HG02759 (cell line): ENCODE results near the gene SEMA6A.
"Not testable (repeated sequence)": the region's sequence is repeated elsewhere in the genome, so short reads cannot be mapped to it uniquely, and the experiment has no call there.

Experiments
- ATAC-seq: cut with Tn5 transposase; IDR thresholded peaks from one replicate; pipeline ENCODE4 v1.9.1; 2021; ENCODE audit warnings: mild to moderate bottlenecking, moderate library complexity; ENCODE audit not compliant: unreplicated experiment

SEMA6A gene

DNA sequence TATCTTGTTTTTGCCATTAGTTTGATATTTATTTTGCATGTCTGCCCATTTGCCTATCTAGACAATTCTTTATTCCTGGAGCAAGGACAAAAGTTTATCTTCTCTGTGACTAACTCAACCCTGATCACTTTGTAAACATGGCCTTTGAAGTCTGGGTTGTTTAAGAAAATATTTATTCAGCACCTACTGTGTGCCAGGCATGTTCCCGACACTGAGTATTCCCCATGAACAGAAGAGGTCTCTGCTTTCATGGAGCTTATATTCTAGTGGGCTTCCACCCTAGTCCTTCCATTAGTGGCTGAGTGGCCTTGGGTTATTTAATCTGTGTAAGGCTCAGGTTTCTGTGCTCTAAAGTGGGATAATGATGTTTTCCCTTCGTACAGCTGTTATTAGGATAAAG lies 49.7 kb downstream of the SEMA6A start:
- no peak for ATAC-seq

DNA sequence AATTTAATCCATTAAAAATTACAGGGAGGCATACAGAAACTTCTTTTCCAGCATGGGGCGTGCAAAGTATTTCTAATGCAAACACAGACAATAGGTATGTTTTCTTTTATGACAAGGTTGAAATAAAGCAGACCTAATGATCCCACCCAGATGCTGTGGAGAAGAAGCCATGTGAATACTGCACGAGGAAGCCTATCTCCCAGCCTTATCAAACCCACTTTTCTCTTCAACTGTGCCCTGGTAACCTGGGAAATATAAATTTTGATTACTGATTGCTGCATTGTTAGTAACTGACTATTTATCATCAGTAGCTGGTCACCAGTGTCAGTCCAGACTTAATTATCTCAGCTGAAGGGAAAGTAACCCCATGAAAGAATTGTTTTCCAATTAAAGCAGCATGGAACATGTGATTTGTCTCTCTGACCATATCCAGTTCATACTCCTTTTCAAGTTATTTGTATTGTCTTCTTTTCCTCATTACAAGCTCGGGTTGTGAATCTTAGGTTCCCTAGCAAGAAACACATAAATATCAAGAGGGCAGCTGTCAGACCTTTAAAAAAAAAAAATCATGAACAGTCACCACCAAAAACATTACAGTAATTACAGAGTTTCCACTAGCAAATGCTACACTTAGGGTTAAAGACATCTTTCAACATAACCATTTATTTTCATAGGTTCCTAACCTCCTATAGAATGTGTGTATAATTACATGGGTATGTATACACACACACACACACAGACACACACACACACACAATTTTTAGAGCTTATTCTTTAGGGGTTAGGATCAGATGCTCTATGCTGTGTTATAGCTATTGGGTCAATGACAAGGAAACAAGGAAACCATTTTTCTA lies 50.3 kb downstream of the SEMA6A start:
- no peak for ATAC-seq

DNA sequence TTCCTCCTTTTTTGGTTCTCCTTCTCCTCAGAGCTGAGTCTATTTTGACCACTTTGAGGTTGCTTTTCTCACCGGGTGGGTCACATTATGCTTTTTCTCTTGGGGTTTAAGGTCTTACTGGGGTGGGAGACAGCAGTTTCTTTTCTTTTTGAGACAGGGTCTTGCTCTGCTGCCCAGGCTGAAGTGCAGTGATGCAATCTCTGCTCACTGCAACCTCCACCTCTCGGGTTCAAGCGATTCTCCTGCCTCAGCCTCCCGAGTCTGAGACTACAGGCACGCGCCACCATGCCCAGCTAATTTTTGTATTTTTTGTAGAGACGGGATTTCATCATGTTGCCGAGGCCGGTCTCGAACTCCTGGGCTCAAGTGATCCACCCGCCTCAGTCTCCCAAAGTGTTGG lies 51.4 kb downstream of the SEMA6A start:
- not testable (repeated sequence) for ATAC-seq

DNA sequence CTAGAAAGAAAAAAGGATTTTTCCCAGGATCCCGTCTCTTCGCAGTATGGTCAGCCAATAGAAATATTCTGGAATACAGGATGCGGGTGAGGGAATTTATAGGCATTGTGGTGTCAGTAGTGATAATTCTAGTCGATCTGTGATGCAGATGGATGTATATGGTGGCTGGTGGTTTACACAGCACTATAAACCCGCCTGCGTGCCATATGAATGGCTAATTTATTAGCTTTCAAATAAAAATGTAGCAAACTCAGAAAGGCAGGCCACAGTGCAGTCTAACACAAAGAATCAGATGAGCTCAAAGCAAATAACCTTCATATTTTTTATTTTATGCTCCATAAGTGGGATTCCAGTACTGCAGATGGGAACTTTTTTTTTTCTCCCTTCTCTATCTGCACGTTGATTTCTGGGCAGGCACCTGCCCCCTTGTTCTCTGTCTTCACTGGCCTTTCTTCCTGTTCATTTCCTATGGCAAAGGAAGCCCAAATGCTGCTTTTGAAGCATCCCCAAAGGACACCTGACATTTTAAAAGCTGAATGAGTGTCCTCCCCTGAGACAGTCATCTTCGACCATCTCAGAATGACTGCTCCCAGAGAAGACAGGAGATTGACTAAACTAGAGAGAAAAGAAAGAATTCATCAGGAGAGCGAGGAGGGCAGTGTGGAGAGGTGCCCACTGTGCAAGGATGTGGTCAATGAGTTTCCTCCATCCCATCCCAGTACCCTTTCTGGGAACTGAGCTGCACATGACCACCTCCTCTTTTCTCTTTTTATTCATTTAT lies 52.1 kb downstream of the SEMA6A start:
- ATAC-seq, result no peak

DNA sequence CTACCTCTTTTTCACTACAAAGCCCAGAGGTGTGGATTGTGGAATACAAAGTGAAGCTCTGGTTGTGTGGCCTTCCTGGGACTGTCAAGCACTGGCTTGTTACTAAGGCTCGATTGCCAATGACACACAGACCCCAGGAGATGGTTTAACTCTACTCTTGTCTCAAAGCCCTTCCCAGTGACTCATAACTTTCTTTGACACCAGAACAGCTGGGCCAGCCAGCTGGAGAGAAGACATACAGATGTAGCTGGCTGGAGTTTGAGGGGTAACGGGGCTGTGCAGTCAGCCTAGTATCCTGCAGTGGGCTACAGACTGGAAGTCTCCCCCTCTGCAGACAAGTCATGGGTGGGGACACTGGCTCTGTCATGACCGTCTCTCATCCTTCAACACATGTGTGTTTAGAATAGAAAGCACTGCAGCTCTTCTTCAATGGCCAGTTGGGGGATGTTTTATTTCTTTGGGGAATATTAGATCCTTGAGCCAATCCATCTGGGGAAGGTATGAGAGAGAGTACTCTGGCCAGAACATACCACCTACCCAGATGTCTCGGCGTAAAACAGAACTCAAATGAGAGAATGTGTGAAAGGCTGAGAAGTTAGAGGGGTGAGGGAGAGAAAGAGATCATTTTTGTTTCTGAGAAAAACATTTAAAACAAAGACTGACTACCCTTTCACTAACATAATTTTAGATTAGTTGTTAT lies 53.3 kb downstream of the SEMA6A start:
- ATAC-seq, result peak; percentile 70

DNA sequence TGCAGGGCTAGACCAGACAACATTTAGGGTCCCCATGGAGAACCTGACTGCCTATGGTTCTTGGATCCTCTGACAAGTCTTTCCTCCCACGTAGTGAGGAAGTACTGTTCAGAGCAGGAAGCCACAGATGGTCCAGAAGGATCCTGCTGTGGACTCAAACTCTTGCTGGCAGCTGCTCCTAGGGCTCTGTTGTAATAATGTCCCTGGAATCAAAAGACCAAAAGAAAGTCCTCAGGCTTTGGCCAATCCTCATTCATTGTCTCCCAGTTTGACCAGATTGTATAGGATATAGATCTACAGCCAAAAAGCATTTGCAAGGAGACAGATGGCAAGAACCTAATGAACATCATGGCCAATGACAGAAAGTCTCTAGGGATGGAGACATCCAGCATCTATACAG lies 53.9 kb downstream of the SEMA6A start:
- ATAC-seq, result no peak

DNA sequence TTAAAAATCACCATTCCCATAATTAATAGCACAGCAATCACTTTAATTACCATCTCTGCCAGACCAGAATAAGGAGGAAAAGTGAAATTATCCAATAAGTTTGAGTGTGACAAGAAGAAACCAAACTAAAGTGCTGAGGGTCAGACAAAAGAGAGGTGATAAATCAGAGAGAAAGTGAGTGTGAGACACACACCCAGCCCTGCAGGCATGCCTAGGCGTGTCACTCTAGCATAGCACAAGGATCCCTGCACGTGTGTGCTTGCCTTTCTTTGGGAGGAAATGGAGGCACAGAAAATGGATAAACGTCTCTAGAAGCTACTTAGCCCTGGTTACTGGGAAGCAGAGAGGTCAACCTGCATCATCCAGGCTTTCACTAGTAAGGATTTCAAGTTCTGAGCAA lies 56.2 kb downstream of the SEMA6A start:
- ATAC-seq, result no peak

DNA sequence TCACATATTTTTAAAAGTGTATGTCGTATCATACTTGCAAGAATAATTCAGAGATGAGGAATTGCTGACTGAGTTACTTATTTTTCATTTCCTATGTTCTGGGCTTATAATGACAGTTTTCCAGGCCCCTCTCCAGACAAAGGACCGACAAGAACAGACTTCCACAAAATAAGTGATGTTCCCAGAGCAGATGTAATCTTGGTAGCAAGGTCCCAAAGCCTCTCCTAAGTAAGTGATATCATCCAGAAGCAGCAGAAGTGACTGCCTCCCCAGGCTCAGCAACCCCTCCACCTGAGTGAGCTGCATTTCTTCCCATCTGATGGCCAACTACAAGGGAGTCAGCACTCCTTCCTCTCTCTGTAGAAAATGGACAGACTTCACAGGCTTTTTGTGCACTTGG lies 57.1 kb downstream of the SEMA6A start:
- no peak for ATAC-seq

DNA sequence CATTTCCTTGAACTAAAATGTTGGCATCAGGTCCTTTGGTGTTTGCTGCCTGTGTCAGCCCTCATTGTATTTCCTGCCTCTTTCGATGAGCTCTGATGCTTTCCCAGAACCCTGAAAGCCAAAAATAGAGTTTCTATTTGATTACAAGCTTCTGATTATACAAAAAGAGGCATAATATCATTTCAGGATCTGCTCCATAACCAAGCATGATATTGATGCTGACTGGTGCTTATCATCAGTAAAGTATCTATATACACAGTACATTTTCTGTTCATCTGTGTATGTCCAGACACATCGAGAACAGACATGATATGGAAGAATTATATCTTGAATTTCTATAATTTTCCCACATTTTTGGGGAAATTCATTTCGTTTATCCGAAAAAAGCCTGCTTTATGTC lies 58.6 kb downstream of the SEMA6A start:
- ATAC-seq, result no peak

DNA sequence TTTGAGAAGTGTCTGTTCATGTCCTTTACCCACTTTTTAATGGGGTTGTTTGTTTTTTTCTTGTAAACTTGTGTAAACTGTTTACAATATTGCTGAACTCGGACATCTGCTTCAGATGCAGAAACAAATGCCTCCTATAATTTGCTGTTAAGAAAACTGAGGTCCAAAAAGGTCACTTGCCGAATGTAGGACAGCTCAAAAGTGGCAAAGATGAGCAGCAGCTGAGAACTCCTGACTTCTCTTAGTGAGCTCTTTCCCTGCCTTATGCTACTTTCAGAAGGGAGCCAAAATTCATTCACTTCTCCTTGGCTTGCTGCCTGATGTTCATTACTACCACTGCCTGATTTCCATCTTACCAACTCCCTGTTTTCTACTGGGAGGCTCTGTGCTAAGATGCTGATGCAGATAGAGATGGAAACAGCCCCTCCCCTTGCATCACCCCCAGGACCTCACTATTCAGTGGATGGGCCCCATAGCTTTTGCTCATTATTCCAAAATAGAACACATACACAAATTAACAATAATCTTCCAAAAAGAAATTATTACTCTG lies 60.1 kb downstream of the SEMA6A start:
- ATAC-seq, result no peak

DNA sequence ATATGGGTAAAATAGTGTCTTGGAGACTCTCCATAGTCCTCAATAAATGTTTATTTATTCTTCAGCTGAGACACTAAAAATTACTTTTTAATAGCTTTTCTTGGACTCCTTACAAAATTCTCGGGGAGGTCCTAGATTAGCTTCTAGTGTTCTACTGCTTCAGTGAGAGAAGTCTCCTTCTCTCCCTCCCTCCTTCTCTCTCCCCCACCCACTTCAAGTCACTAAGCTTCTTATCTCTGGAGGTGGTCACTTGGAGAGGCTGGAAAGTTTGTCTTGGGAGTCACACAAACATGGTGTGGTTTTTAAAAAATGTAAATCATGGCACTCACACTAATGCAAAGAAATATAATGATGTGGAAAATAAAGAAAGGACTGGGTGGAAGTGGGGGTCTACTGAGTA lies 64.1 kb downstream of the SEMA6A start:
- ATAC-seq, result no peak

DNA sequence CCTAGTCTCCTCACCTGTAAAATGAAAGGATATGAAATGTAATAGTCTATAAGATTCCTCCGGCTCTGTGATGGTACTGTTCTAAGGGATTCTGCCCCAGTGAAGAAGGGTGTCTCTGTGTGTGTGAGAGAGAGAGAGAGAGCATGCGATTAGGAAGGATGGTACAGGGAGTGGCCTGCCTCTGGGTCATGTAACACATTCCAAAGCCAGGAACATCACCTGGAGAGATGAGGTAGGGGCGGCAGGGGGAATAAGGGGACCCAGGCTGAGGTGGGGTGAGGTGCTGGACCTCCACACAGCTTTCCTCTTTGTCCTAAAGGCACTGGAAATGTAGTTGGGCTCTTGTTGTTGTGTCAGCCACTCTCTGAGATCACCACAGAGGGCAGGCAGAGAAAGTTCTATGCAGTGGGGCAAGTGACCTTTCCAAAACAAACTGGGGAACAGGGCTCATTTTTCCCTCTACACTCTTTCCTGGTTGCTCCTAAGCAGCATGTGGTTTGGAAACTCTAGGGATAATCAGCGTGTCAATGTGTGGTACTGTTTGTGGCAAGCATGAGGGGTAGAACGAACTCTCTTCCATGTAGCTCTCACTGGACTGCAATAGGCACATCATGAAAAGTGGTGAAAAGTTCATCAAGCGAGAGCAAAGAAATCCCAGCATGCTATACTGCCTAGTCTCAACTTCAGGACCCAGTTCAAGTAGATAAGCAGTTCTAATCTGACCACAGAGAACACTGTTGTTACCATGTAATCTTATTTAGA lies 65.0 kb downstream of the SEMA6A start:
- ATAC-seq, result no peak

DNA sequence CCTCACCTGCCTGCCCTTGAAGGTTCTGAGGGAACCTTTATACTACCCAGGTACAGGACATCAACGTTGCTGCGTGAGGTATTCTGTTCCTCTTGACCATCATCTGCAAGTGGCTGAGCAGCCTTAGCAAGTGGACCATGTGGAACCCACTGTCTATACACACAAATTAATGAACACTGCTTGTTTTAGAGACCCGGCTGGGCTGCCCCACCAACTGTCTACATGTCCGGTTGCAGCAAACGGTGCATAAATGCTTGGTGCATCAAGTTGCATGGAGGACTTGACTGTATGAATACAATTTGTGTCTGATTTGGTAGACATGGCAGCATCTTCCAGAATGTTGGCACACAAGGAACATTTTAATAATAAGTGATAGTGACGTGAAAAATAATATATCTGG lies 65.8 kb downstream of the SEMA6A start:
- ATAC-seq, result no peak

DNA sequence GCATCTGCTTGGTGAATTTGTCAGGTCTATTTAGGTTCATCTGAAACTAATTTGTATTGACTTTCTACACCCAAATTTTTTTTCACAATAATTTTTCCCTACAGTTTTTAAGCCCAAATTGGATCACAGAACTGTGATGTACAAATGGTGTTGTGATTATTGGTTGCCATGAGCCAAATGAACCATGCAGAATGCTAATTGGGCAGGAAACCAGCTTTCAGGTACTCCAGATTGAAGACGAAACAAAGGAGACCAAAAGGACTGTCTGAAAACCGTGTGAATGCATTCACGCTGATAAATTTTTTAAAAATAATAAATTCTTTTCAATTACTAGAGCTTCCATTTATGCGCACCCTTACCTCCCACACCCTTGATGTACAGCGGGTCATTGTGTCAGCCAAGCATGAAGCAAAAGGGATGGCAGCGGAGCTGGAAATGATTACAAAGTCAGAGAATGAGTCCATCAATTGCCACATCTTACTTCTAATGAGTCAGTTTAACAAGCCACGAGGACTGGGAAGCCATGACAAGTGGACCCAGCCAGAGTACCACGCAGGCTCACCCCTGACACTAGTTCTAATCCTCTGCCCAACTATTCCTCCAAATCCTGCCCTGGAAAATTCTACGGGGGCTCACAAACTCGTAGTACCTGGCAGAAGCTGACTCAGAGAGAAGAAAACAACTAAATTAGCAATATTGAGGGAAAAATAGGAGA lies 66.5 kb downstream of the SEMA6A start:
- ATAC-seq, result no peak

DNA sequence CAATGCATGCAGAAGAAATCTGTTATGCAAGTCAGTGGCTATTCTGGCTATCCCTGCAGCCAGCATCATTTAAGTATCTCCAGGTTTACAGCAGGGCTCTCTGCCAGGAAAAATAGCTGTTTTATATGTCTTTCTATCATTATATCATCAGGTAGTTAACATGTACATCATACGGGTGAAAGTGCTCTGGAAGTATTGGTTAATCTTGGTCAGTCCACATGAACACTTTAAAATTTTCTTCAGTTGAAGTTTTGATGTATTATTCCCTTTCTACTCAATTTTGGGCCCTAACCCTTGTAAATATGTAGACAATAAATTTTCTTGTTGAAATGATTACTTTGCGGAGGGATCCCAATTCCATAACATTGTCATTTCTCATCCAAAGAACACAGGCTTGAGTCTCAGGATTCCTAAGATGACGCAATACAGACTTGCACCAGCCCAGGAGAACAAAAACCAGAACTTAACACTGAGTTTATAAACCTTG lies 67.5 kb downstream of the SEMA6A start:
- no peak for ATAC-seq

DNA sequence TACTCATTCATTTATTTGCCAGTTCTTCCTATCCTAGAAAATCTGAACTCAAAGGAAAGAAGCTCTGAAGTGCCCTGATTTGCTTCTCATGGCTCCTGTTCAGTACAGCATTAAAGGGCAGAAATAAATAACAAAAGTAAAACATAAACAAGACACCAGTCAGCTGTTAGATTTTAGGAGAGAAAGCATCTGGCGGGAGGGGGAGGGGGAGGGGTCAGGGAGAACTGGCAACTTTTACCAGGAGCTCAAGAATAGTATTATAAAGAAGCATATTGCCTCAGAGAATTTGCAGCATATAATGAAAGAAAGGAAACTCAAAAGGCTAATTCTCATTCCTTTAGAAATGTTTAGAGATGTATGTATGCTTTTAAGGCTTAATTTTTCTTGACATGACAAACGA lies 68.1 kb downstream of the SEMA6A start:
- ATAC-seq, result no peak

DNA sequence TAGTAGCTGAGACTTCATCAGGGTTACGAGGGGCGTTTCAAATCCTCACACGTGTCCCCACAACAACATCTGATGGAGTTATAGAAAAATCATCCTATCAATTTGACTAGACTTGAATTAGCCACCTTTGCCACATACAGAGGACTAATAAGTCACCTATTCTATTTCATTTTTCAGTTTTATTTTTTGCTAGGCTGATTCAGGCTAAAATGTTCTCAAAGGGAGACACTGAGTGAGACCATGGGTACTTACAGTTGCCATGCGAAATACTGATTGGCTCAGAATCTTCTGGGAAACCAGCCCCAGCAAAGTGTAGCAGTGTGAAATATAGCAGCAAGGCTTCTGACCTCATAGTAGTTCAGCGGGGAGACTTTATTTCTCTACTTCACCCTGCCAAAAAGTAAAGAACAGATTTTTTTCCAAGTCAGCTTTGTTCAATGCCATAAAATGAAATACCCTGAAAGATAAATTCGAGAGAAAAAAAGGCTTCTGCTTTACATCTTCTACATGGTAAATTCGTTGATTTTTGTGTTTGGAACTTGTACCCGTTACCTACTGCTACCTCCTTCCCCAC lies 69.9 kb downstream of the SEMA6A start:
- ATAC-seq, result no peak

DNA sequence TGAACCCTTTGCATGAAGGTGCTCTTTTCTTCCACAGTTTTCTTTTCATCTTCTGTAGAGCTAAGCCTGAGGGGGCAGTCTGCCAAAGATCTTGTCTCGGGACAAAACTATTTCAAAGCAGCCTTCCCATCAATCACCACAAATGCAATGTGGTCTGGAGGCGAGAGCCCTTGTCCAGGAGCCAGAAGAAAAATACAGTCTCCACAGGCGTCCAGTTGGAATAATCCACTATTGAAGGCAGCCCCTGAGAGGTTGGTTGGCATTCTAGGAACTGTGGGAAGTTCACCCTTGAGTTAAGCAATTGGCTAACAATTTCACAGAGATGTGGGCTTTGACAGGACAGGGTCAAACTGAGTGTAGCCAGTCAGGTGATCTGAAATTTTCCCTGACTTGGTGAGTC lies 72.0 kb downstream of the SEMA6A start:
- ATAC-seq, result no peak

DNA sequence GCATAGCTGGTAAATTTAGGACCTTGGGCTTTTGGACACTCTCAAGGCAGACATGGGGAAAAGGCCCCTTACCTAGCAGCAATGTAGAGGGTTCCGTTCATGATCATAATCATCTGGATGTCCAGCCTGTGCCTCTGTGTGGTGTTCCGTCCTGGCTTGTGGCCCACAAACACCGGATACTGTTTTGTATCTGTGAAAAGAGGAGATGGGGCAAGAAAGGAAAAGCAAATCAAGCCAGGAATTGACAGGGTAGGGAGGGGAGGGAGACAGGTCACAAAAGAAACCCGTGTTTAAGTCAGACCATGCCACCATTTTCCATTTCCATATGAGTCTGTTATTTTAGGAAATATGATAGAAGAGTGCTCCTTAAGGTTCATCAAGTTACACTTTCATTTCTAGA lies 72.5 kb downstream of the SEMA6A start:
- no peak for ATAC-seq
